GM19035 (cell line): ENCODE results near the gene ASTN2.
"Not testable (repeated sequence)": the region's sequence is repeated elsewhere in the genome, so short reads cannot be mapped to it uniquely, and the experiment has no call there.

ENCODE experiments used
- ATAC-seq: cut with Tn5 transposase; IDR thresholded peaks from one replicate; pipeline ENCODE4 v1.9.1; 2021; ENCODE audit not compliant: unreplicated experiment

ASTN2 gene

DNA sequence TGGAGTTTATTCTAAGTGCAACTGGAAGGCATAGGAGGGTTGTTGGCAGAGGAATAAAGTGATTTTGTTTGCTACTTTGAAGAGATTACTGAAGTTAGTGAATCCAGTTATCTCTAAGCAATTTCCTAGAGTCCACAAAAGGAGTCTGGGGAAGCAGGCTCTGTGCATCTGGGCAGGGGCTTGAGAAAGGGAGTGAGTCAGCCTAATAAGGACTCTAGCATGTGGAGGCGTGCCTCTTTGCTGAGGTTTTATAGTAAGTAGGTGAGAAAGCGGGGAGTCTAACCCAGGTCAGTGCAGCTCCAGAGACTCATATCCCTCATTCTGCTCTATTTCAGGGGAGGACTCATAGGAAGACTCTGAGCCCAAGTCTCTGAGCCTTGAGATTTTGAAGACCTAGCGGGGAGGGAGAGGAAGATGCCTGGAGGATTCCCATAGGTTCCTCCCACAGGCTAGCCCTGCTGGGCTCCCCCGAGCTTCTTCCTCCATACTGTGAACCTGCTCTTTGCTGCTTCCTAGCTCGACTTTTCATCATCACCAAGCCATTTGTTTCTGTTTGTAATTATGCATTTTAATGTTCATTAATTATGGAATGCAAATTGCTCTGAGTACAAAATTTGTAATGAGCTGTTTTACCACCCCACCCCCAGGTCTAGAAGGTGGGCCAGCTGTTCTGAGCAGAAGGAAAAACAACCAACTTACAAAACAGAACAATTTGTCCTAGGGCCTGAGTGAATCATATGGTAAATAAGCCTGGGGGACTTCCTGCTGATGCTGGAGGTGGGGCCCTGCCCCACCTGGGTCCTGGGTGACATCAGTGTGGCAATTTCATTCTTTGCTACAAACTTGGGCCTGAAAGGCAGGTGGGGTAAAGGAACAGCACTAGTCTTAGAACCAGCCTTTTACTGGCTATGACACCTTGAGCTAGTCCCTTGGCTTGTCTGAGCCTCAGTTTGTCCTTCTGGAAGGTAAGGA, 577.6 kb downstream of the ASTN2 start:
- no peak for ATAC-seq

DNA sequence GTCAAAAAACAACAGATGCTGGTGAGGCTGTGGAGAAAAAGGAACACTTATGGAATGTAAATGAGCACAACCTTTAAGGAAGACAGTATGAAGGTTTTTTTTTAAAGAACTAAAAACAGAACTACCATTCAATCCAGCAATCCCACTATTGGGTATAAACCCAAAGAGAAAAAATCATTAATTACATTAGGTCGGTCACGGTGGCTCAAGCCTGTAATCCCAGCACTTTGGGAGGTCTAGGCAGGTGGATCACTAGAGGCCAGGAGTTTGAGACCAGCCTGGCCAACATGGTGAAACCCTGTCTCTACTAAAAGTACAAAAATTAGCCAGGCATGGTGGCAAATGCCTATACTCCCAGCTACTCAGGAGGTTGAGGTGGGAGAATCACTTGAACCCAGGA, 584.5 kb downstream of the ASTN2 start:
- not testable (repeated sequence) for ATAC-seq

DNA sequence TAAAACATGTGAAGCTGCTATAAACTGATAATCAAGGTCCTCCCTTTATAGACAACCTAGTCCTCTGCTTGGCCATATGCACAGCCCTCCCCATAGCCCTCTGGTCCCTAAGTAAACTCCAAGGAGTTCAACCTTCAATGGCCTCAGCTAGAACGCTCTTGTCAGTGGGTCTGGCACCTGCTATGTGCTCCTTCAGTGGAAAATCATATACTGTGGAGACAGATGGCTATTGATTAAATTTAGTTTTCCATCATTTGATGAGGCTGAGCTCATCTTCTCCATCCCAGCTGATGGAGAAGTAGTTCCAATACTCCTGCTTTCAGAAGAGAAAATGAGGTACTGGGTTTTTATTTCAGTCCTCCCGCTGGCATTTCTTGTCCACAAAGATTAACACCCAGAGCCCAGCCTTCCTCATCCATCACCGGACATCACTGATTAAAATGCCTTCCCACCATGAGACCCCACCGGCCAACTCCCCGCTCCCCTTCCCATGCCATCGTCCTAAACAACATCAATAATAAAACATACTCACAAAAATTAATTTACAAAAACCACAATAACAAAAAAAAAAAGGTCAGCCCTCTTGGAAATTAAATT, 593.1 kb downstream of the ASTN2 start:
- ATAC-seq: no peak

DNA sequence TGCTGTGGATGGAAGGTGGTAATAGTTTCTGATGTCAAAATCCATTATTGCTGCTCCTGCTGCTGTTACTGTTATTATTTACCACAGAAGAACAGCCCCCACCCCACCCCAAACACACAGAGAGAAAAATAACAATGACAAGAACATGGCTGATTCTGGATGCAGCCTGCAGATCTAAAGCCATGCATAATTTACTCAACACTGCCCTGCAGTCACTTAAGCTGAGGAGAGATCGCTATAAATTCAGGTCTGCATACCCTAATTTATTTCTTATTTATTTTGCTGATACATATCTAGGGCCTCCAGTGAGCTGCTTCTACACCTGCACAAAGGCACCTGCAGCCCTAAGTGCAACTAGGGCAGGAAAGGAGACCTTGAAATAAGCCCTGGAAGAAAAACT, 595.7 kb downstream of the ASTN2 start:
- no peak for ATAC-seq

DNA sequence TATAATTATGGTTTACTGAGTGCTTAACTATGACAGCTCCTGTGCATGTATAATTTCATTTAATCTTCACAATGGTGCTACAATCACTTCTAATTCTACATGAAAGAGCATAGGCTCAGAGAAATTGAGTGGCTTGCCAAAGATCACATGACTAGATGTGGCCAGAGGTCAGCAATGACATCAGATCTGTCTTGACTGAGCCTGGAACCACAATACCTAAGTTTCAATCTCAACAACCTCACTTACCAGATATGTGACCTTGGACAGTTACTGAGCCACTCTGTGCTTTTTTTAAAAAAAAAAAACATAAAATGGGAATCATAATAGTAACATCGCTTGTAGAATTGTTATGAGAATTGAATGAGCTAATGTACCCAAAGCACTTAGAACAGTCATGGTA, 597.1 kb downstream of the ASTN2 start:
- ATAC-seq: peak; percentile 79

DNA sequence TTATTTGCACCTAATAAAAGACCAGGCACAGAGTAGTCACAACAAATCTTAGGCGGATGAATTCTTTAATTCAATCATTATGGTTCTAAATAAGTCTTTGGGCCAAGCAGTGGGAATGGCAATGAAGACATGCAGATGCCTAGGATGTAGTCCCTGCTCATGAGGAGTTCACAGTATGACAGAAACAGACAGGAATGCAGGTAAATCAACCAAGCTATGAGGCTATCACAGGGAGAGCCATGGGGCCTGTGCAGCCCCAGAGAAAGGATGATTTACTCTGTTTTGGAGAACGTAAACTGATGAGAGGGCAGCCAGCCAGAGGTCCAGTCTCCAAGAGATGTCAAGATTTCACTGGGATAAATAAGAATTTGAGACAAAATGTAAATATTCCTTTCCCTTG, 598.4 kb downstream of the ASTN2 start:
- no peak for ATAC-seq

DNA sequence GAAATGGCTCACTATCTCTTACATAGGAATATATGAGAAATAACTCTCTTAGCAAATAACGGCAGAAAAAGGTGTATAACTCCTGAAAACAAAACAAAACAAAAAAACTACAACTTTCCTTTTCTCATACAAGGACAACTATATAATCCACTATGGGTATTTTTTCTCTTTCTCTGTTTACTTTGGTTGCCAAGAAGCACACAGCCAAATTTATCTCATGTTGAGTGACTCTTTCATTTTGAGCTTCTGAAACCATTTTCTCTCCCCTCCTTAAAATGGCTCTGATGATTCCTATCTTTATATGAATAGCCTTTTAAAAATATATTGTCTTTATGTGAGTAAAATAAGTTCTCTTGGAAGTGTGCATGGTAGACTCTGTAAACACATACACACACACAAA, 599.0 kb downstream of the ASTN2 start:
- no peak for ATAC-seq

DNA sequence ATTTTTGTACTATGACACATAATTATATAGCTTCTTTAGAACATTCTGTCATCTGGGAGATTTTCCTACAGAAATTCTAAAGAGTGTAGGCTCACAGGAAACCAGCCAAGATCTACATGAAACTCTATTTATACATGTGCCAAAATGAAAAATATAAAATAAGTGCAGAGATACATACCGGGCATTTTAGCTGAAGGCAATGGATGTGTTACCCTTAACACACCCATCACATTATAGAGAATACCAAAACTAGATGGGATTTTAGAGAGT, 601.9 kb downstream of the ASTN2 start:
- ATAC-seq: no peak

DNA sequence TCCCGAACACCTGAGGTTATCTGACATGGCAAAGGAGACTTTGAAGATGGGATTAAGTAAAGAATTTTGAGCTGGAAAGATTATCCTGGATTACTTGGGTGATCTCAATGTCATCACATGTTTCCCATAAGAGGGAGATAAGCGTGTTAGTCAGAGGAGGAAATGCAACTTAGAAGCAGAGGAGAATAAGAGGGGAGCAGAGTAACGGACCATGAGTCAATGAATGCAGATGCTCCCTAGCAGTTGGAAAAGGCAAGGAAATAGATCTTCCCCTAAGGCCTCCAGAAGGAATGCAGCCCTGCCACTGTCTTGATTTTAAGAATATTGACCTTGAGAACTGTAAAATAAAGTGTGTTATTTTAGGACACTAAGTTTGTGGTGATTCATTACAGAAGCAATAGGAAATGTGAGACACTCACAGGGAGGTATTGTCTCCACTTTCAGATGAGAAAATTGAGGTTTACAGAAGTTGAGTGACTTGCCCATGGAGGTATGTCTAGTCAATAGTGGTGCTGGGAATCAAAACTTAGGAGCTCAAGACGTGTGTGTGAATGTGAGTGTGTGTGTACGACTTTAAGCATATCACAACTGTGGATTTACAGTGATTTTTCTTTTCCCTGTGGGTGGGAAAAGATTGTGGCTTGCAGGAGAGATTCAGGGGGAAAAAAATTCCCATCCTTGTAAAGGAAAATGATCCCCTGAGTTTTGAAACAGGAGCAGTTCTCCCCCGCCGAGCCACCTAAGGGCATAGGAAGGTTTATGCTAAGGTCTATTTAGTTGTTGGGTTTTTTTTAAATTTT, 602.4 kb downstream of the ASTN2 start:
- no peak for ATAC-seq

DNA sequence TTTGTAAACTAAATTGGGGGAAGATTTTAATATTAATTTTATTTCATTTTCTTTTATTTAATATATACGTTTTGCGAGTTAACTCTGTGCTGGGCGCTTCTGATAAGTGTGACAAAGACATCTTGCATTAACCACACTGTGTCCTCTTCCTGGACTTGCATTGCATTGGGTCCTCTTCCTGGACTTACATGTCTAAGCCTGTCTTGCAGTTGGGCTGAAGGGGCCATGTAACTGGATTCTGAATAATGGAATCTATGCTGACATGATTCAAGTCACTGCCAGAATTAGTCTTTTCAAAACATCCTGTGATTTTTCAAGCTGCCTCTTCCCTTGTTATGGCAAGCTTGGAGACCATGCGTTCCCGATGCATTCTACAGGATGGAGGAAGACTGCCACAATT, 605.2 kb downstream of the ASTN2 start:
- no peak for ATAC-seq

DNA sequence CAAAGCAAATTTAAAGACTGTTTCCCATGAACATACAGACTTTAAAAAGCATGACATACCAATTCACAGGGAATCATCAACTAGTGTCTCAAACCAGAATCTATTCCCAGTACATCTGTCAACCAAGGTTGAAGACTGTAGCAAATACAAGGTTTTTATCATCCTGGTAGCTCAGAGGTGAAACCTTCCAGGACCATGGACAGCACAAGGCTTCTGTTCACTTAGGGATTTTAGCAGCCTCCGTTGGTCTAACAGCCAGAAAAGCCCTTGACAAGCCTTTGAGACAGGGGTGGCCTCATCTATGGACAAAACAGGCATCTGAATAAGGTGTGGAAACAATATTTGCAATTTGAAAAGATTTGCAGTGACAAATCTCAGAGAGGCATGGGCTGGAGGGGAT, 608.8 kb downstream of the ASTN2 start:
- ATAC-seq: no peak

DNA sequence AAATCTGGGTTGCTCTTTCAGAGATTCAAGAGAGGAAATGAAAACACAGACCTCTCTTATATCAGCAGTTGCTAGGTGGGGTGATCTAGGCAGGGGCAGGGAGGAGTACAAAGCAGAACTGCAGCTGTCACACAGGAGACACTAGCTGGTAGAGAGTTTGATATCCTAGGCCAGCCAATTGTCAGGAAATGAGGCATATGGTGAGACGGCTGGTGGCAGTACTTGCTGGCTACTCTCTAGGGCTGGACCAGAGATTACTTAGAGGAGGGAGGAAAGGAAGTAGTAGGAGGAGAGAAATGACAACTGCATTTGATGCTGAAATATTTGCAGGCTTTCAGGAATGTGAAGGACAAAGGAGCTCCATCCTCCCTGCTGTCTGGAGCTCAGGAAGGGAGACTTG, 614.0 kb downstream of the ASTN2 start:
- no peak for ATAC-seq

DNA sequence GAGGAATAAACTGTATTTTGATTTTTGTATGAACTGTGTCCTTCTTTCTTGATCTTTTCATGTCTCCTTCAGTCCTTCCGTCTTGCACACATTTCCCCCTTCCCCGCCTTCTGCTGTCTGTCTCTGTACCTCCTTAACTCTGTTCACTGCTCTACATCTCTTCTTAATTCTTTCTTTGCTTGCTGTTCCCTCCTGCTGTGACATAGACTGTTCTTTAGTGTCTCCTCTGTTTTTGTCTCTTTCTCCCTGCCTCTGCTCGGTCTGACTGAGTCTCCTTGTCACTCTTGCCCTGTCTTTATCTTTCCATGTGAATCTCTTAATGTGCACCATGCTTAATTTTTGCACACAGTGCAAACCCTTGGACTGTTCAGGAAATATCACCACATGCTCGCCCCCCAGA, 614.8 kb downstream of the ASTN2 start:
- ATAC-seq: no peak

DNA sequence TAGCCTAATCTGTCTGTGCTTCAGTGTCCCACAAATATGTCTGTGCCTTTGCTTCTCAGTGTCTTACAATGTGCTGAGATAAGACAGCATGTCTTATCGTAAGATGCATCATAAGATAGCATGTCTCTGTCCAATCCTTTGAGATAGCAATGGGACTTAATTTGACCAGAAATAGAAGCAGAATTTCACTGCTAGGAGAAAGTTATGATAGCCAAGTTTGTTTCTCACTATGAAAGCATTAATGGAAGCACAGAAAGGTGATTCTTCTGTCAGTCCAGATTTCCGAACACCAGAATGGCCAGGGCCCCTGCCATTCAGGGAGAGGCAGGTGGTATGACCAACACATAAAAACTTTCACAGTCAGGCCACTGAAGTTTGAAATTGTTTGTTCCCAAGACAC, 616.3 kb downstream of the ASTN2 start:
- no peak for ATAC-seq

DNA sequence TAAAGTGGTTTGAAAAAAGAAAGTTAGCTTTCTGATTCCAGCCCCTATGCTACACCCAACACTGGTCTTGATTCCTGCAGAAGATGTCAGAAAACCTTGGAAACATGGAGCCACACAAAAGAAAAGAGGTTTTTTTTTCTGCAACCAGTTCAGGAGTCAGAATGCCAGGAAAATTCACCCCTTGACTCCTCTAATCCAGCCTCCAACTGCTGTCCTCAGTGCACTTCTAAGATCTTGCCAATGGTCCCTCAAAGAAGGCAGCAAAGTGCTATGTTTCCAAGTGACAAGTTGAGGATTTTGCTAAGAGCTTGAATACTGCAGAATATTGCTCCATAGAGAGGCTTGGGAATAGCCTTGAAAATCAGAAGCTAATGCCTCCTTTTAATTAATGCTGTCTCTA, 617.6 kb downstream of the ASTN2 start:
- ATAC-seq: no peak

DNA sequence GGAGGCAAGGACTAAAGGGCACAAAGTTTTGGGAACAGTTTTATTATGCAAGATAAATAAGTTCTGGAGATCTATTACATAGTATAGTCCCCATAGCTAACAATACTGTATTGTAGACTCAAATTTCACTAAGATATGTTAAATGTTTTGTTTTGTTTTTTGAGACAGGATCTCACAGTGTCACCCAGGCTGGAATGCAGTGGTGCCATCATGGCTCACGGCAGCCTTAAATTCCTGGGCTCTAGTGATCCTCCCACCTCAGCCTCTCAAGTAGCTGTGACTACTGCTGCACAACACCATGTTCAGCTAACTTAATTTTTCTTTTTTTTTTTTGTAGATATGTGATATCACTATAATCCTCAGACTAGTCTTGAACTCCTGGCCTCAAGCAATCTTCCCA, 618.2 kb downstream of the ASTN2 start:
- no peak for ATAC-seq

DNA sequence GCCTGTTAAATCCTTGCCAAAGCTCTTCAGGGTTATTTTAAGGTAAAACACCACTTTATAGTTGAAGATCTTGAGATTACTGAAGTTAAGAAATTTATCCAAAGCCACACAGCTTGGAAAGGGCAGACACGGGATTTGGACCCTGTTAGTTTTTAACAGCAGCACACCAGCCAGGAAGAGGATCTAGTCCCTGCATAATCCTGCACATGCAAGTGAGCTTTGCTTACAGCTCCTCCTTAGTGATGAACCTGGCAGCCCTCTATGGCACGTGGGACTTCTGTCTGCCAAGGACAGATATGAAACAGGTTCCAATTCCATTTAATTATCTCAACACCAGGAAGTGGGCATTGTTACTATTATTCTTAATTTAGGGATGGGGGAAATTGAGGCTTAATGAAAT, 619.0 kb downstream of the ASTN2 start:
- no peak for ATAC-seq

DNA sequence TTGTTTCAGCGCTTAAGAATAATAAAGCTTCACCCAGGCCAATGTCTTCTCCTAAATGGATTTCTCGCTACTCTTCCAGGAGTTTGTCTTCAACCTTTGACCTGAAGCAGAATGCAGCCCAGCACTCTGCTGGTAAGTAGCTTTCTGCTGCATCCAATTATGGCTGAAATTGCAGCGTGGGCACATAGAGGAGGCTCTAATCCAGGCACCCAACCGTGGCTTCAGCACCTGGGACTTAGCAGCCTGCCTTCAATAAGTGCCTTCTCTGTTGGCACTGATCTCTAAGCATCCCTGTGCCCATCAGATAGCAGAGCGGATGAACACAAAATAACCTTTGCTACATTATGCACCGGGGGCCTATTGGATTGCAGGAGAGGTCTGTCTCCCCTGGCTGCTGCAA, 622.6 kb downstream of the ASTN2 start:
- no peak for ATAC-seq

DNA sequence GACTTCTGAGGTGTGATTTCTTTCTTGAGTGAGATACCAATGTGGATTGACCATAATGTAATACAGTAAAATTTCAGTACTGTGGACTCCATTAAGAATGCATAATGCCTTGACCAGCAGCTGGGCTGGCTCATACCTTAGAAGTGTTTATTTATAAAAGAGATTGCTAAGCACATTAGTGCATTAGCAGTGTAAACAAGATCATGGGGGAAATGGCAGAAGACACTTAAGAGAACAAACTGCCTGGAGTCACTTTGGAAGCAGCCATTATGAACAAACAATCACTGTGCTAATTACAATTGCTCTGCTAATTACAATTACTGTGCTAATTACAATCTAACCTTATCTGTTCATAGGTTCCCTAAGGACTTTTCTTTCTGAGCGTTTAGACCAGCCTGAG, 623.5 kb downstream of the ASTN2 start:
- ATAC-seq: no peak

DNA sequence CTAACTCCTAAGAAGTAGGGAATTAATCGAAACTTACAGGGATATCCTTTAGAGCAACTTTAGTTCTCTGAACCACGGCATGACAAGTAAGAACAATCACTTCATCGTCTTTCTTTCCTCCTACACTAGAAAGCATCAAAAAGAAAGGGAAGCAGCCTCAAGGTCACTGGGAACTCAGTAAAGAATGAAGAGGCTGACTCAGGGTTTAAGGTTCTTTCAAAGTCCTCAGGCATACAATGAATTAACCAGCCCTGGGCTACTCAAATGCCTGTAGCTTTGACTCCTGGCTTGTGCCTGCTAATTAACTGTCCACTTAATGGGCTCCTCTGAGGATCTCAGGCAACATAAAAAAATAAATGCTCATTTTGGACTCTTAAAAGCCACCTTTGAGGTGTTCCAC, 625.8 kb downstream of the ASTN2 start:
- ATAC-seq: no peak

DNA sequence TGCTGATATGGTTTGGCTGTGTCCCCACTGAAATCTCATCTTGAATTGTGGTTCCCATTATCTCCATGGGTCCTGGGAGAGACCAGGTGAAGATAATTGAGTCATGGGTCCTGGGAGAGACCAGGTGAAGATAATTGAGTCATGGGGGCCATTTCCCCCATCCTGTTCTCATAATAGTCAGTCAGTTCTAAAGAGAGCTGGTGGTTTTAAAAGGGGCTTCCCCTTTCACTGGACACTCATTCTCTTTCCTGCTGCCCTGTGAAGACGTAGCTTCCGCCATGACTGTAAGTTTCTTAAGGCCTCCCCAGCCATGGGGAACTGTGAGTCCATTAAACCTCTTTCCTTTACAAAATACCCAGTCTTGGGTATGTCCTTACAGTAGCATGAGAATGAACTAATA, 628.1 kb downstream of the ASTN2 start:
- ATAC-seq: no peak

DNA sequence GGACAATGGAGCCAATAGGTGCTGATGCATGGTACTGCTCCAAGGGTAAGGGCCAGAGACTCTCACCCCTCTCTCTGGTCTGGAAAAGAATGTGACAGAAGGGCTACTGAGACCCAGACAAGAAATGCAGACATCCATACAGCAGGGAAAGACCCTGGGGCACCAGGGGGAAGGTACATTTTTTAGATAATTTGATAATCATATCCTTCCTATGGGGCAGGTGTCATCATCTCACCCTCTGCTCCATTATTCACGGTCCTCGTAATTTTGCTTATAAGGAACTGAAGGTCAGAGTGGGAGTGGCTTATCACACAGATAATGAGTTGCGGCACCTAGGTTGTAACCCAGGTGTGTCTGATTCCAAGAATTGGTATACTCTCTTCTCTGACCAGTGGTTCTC, 637.7 kb downstream of the ASTN2 start:
- no peak for ATAC-seq
